PC-3 (cell line): ENCODE measurements around the gene POLD2.

Experiments used
- EZH2 ChIP-seq: fragments of 300-600 bp; sonication (generic); IDR thresholded peaks from one replicate; pipeline ENCODE4 v1.6.1; 2017; ENCODE audit warnings: antibody characterized with exemption, mild to moderate bottlenecking, low read length; ENCODE audit not compliant: unreplicated experiment
- EZH2phosphoT487 ChIP-seq: fragments of 300-600 bp; sonication (generic); IDR thresholded peaks from 2 replicates; pipeline ENCODE4 v1.6.1; 2018; ENCODE audit warnings: mild to moderate bottlenecking, antibody characterized with exemption, low read length, borderline replicate concordance
- TF ChIP-seq, protein P1 (sequence below): fragments of 300-600 bp; sonication (generic); conservative IDR thresholded peaks from 2 replicates; pipeline ENCODE4 v1.5.1; 2017; ENCODE audit warnings: antibody characterized with exemption, low read depth, mild to moderate bottlenecking, low read length

DNA sequence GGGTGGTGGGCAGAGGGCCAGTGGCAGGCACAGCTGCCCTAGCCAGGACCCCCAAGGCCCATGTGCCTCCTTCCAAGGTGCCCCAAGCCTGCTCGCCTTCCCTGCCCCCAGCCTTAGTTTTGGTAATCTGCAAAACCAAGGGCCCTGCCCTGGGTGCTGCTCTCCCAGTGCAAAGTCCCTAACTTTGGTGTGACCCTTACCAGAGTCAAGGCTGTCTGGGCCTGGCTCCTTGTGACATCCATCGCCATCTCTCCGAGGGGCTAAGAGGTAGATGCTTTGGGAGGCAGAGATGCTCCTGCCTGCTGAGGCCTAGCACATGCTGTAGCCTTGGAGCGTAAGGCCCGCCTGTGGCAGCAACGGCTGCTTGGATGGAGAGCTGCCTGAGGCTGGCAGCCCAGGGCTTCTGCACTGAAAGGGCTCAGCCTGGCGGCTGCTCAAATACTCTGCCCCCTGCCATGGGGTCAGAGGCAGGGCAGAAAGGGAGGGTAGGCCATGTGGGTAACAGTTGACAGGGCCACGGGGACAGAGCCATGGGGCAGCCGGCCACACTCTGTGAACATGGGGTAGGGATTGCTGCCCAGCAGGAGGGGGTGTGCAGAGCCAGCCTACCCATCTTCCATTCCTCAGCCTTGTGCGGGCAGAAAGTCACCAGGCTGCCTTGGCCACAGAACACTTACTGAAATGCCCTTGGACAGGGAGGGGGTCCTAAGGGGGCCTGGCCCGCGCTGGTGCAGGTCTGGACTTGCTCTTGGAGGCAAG is 35.7 kb upstream of the POLD2 start:
- TF ChIP-seq, protein P1, sequence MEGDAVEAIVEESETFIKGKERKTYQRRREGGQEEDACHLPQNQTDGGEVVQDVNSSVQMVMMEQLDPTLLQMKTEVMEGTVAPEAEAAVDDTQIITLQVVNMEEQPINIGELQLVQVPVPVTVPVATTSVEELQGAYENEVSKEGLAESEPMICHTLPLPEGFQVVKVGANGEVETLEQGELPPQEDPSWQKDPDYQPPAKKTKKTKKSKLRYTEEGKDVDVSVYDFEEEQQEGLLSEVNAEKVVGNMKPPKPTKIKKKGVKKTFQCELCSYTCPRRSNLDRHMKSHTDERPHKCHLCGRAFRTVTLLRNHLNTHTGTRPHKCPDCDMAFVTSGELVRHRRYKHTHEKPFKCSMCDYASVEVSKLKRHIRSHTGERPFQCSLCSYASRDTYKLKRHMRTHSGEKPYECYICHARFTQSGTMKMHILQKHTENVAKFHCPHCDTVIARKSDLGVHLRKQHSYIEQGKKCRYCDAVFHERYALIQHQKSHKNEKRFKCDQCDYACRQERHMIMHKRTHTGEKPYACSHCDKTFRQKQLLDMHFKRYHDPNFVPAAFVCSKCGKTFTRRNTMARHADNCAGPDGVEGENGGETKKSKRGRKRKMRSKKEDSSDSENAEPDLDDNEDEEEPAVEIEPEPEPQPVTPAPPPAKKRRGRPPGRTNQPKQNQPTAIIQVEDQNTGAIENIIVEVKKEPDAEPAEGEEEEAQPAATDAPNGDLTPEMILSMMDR, result no peak
- no peak for TF ChIP-seq EZH2
- TF ChIP-seq EZH2phosphoT487, result no peak
